ENCODE measurements around the gene NOTCH4.
"Not testable (repeated sequence)": the region's sequence is repeated elsewhere in the genome, so short reads cannot be mapped to it uniquely, and the experiment has no call there.

NOTCH4 gene

GRCh38 chr6:32223258-32224235 lies at the start of gene NOTCH4:
Gene NOTCH4, minus strand, starts transcription at chr6:32224067. Its CDS starts 139 bp downstream, at chr6:32223928.
- DNase-seq = no peak

- DNase-seq = no peak
Observed at GRCh38 chr6:32271429-32271828, 47.6 kb upstream of the NOTCH4 start.

GRCh38 chr6:32268459-32268858 lies 44.6 kb upstream of the NOTCH4 start:
- not testable (repeated sequence) for DNase-seq

DNA sequence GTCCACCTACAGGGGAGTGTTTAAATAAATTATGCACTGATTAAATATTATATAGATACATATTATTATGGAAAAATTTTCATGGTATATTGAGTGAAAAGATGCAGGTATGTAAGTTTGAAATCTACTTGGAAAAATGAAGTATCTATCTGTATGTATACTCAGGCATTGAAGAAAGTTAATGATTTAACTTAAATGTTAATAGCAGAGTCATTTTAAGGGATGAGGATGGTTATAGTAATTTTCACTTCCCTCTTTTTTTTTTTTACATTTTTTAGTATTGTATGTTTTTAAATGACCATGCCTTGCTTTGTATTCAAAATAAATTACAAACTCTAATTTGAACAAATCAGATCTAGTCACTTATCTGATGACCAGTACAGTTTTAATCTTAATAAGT lies 43.2 kb upstream of the NOTCH4 start:
- DNase-seq = no peak

DNA sequence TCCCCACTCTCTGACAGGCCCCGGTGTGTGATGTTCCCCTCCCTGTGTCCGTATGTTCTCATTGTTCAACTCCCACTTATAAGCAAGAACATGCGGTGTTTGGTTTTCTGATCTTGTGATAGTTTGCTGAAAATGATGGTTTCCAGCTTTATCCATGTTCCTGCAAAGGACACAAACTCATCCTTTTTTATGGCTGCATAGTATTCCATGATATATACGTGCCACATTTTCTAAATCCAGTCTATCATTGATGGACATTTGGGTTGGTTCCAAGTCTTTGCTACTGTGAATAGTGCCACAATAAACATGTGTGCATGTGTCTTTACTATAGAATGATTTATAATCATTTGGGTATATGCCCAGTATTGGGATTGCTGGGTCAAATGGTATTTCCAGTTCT lies 33.4 kb upstream of the NOTCH4 start:
- not testable (repeated sequence) for DNase-seq

- DNase-seq = peak; percentile 6 to 40 (median 20)
Observed at GRCh38 chr6:32255199-32256153, 31.6 kb upstream of the NOTCH4 start.

GRCh38 chr6:32254761-32255198 lies 30.9 kb upstream of the NOTCH4 start:
- no peak for DNase-seq

DNA sequence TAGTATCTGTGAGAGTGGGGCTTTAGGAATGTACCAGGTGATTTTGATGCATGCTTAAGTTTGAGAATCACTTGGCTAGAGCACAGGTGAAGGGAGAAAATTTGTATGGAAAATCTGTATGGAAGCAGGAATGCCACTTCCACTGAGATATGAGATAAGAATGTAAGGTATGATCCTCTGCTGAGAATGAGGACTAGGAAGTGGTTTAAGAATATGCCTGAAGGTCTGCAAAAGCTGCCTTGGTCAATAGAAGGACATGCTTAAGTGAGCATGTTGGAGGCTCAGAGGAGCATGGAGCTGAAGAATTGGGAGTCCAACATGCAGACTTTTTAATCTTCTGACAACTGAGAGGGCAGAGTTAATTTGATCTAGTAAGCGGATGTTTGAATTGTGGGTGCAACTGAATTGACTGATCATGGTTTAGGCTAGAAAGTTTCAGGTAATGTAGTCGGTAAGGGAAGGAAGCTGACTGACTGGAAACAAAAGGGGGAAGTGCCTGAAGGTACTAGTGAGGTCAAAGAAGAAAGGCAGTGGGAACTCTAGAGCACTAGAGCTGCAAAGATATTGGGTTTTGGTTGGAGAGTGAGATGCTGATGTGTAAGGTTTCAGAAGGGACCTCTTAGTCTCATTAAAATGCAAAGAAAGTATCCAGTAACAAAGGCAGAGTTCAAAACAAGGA lies 28.6 kb upstream of the NOTCH4 start:
- DNase-seq = no peak

- no peak for DNase-seq
Observed at GRCh38 chr6:32249262-32249661, 25.4 kb upstream of the NOTCH4 start.

- DNase-seq = no peak
Observed at GRCh38 chr6:32247401-32247800, 23.5 kb upstream of the NOTCH4 start.

DNA sequence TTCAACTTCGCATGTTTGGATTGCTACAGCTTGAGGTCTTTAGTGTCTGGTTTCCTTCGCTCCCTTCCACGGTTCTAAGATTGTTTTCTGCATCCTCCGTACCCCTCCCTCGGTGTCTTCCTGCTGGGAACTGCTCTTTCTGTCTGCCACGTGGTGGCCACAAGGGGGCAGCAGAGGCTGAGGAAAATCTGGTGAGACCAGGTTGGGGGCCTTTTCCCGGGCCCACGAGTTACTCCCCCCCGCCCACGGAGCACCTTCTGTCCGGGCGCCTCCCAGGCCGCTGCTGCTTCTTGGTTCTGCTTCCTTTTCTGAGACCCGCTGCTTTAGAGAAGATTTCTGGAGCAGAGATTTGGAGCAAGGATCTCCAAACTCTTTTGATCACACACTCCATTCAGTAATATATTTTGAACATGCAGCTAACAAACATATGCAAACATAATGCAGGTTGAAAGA lies 21.1 kb upstream of the NOTCH4 start:
- peak; percentile 21 to 68 (median 57) for DNase-seq

DNA sequence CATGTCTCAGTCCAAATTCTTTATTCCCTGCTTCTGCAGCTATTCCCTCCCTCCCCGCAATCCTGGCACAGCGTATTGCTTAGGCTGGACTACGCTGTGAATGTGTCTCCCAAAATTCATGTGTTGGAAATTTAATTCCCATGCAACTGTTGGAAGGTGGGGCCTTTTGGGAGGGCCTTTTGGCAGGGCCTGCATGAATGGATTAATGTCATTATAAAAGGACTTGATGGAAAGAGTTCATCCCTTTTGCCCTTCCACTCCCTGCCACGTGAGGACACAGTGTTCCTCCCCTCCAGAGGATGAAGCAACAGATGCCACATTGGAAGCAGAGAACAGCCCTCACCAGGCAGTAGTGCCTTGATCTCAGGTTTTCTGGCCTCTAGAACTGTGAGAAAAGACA lies 20.4 kb upstream of the NOTCH4 start:
- DNase-seq = no peak

- DNase-seq = not testable (repeated sequence)
Observed at GRCh38 chr6:32242318-32242813, 18.5 kb upstream of the NOTCH4 start.

DNA sequence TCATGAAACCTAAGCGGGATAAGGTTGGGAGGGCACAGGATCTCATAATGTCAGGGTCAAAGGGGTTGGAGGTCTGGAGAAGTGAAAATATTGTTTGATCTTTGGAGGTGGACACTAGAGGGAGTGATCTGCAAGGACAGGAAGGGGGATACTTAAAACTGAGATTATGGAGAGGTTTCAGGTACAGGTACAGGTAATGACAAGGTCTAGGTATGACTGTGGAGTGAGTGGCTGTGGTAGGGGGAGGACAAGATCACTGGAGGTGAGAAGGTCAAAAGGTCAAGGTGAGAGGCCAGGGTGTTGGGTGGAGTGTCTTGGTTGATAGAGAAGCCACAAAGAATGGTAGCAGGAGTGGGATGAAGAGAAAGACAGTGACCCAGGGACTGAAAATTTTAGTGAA lies 16.8 kb upstream of the NOTCH4 start:
- no peak for DNase-seq

- DNase-seq = no peak
Observed at GRCh38 chr6:32239462-32239861, 15.6 kb upstream of the NOTCH4 start.

DNA sequence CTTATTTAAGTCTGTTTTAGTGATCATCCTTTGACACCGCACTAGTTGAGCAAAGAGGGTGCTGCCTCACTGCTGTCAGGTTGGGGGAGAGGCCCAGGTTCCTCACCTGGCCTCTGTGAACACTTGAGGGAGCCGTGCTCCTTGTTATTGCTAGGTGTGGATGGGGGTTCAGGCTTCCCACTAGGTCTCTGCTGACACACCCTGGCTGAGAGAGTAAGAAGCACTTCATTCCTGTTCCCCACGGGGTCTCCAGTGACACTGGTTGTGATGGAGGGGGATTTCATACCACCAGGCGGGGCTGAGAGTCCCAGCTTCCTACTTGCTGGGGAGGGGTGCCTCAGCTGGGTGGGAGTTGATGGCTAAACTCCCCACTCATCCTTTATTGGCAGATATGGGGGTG lies 11.1 kb upstream of the NOTCH4 start:
- DNase-seq = no peak

DNA sequence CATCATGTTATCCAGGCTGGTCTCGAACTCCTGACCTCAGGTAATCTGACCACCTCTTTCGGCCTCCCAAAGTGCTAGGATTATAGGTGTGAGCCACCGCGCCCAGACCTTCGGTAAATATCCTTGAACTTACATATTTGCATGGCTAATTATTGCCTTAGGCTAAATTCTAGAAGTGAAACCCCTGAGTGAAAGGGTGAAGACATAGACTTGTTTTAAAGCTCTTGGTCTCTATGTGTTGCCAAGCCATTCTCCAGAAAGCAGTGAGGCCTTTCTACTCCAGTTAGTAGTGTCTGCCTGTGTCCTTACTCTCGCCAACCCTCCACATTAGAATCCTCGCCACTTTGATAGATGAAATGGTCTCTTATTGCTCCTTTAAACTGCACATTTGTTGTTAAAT lies 2.6 kb upstream of the NOTCH4 start:
- no peak for DNase-seq

GRCh38 chr6:32224696-32225095 lies 829 bp upstream of the NOTCH4 start:
- DNase-seq = no peak

DNA sequence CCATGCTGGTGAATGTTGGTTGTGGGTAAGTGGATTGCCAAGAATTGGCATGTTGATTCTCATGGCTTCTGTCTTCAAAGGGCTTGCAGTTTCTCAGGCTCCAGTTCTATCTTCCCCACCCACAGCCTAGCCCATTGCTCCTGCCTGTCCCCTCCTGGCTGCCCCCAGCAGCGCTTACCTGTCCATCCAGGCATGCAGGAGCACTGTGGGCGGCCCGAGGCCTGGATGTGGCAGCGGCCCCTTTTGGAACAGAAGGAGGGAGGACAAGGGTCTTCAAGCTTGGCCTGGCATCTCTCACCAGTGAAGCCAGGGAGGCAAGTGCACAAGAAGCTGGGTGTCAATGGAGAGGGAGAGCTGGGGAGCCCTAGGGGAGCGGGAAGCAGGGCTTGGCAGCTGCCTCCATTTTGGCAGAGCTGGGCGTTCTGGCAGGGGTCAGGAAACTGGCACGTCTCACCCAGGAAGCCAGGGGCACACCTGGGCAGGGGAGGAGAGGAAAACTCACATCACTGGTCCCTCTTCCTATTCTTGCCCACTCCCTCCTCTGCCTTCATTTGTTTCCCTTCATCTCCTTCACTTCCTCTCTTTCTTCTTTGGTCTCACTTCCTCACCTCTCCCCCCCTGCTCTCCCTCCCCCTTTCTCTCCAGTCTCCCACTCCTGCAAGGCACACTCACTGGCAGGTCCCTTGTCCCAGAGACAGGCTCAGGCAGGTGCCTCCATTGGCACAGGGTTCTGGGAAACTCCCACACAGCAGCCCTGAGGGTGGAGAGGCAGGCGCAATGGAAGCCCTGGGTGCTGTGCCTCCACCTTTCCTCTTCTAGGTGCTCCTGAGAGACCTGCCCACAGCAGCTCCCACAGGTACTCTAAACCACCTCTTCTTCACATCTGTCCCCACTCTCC lies 1.3 kb downstream of the NOTCH4 start:
- no peak for DNase-seq

DNA sequence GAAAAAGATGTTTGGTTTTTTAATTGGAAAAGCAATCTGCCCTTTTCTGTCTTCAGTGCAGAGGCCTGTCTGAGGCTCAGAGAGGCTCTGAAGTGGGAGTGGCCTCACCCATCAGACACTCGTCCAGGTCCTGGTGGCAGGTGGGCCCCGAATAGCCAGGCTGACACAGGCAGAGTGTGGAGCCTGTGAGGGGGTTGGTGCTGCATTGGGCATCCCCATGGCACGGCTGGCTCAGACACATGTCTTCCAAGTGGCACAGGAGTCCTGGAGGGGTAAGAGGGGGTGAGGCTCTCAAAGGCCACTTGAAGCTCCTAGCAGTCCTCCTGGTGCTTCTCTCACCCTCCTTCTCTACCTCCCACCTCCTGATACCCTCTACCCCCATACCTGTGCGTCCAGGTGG lies 3.8 kb downstream of the NOTCH4 start:
- no peak for DNase-seq

- no peak for DNase-seq
Observed at GRCh38 chr6:32218167-32218566, 5.7 kb downstream of the NOTCH4 start.
